Right renal pelvis (tissue), 4 donors: Measurements from ENCODE around the gene LRRC10. TPM values are rescaled to one million over a fixed set of nuclear protein-coding genes. Genes with fewer than 3 reads are reported as not detected.

Experiments
- DNase-seq, 4 donors: peaks; one replicate each; pipeline ENCODE4 v3.0.0-alpha.2; 2013; ENCODE audit warnings: low read depth in 4 of 4, low spot score in 3 of 4, missing footprints in 1 of 4
- polyA plus RNA-seq, 4 donors: library from polyadenylated mRNA; unstranded; fragments of 120-200 nt; gene quantifications; one replicate each; pipeline ENCODE4 v1.2.1, GENCODE V29; 2013; ENCODE audit not compliant: insufficient read length in 4 of 4

The LRRC10 gene, protein sequence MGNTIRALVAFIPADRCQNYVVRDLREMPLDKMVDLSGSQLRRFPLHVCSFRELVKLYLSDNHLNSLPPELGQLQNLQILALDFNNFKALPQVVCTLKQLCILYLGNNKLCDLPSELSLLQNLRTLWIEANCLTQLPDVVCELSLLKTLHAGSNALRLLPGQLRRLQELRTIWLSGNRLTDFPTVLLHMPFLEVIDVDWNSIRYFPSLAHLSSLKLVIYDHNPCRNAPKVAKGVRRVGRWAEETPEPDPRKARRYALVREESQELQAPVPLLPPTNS
- polyA plus RNA-seq: not detected

DNA sequence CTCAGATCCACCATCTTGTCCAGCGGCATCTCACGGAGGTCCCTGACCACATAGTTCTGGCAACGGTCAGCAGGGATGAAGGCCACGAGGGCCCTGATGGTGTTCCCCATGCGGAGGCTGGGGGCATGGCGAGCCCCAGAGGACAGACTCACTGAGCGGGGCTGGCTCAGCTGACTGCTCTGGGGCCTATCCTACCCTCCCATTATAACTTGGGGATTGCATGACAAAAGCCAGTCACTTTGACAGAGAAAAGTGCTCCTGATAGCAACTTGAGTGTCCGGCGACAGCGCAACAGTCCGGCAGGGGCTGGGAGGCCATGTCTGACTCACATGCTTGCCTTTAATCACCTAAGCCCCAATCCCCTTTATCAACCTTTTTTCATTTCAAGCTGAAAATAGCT, at the start of gene LRRC10:
TSS of gene LRRC10 (minus strand) at position 179 of the 400 bp plus-strand sequence. CDS start at position 110, 69 bp downstream.
- DNase-seq: no peak

DNA sequence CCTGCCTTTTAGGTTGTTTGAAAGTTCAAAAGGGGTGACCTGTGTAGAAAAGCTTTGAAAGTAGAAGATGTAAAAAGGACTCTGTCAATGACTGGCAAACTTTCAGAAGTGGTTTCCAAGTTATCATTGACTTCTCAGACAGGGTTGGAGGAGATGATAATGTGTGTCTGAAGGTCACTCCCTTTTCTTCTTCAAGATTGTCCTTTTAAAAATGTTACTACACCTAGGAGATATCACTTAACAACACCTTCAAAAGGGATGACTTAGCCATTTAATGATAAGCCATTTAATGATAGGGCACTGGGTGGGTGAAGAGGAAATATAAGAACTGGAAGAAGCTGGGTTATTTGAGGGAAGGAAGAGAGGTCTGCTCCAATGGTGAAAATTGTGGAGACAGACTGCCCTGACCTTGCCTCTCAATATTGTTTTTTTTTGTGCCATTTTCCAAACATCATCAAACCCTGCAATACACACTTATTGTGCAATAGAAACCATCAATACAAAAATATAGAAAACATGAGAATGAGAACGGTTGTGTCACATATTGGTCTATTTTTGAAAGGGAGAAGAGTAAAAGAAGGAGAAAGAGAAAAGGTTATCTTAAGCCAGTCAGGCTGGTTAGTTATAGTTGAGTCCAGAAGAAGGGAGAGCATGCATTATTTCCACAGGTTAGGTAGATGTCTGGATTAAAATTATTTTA, 49.6 kb upstream of the LRRC10 start:
- no peak for DNase-seq

DNA sequence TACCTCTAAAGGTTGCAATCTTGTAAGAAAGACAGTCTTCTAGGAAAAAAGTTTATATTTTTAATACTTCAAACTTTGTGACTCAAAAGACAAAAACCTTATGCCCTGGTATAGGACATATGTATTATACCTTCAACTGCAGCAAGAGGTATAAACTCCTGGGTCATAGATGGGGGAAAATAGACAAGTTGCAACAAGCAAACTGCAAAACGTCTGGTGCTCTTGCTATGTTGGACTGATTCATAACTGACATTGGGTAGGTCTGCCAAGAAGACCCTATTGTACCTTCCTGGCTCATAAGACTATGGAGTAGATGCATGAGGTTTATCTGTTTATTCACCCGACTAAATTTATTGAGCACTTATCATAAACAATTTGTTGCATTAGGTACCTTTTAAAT, 47.5 kb upstream of the LRRC10 start:
- DNase-seq: no peak

DNA sequence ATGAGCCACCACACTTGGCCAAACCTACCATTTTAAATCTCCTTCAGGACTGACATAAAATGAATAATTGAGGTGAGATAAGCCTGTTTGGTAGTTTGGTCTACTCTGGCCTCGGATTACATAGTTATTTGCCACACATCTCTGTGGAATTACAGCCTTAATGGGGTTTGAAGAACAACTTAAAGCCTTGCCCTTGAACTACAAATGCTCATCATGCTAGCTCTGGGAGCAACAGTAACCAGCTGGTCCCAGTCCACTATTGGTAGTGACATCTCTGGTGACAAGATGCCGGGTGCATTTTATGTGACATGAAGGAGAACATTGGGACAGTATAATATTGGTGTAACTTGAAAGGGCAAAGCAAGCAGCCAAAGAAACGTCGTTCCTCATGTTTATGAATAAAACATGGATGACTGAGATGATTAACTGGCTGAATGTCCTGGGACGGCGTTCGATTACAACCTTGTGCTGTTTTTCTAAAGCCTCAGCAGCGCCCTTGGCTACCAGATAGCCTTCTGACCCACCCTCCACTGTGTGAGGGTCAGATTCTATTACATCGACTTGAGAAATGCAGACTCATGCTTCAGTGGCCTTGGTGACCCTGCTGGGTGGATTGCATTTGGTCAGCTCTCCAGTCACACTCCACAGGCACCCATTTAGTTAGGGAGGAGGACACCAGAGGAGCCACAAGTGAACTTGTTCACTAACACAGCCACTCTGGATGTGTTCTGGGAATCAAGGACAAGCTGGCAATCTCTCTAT, 46.9 kb upstream of the LRRC10 start:
- DNase-seq: peak in 3 of 4 donors; percentile 28 to 59 (median 38)

DNA sequence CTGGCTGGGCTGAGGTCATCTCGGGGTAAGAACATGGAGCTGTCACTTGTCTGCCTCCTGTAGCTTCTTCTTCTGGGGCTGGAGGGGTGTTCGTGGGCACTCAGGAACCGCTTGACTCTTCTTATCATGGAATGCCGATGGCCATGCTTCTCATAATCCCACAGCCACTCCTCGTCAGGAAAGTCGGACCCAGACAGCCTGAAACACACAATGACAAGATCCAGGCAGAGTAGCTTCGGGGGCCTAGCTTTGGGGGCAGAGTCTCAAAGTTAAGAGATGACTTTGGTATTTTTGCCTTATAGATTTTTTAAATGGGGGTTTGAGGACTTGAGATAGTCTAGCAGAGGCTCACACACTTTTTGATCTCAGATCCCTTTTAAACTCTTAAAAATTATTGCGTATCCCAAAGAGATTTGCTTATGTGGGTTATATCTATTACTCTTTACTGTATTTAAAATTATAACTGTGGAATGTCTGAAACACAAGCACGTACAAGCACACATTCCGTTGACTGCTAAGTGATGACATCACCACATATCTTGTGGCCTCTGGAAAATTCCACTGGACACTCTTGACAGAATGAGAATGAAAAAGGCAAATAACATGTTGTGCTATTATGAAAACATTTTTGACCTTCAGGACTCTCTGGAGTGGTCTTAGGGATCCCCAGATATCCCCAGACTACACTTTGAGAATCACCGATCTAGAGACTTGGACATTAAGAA, 45.1 kb upstream of the LRRC10 start:
- no peak for DNase-seq

DNA sequence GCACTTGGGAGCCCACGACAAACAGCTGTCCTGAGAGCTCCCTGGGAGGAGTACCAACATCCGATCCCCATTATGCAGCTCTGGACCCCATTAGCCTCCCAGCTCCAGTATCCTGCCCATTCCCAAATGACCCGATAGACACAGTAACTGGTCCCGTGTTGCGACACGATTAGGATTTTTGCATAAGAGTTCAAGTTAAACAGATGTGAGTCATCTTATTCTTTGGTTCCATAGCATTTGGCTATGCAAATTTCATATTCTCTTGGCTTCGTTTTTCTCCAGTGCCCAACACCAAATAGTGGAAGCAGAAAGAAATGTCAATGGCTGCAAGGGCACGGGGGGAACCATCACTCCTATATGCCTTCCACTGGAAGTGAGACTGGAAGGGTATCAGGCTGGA, 43.0 kb upstream of the LRRC10 start:
- no peak for DNase-seq

DNA sequence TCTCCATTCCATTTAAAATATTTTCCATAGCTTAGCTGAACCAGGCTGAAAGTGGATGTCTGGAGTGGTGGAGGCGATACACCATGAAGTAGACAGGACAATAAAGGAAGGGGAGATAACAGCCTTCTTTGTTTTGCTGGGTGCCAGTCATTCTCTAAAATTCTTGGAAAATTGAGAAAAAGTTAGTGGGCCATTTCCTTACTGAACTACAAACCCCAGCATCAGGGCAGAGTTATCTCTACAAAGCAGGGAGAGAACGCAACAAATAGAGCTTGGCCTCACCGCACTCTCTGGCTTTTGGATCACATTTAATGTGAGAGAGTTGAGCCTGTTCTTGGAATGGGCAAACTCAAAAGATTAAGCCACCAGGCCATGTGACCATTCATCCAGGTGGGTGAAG, 41.2 kb upstream of the LRRC10 start:
- DNase-seq: no peak

DNA sequence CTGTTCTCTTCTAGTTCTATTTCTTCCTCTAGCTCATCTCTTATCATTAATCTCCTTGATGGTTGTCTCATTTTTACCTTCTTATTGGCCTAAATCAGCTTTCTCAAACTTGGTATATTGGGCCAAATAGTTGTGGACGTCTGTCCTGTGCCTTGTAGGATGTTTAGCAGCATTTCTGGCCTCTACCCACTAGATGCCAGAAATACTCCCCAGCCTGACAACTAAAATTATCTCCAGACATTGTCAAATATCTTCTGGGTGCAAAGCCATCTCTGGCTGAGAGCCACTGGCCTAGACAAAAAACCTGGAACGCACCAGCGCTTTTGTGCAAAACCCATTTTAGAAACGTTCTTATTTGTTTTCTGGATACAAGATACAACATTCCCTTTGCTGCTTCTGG, 38.8 kb upstream of the LRRC10 start:
- DNase-seq: no peak

DNA sequence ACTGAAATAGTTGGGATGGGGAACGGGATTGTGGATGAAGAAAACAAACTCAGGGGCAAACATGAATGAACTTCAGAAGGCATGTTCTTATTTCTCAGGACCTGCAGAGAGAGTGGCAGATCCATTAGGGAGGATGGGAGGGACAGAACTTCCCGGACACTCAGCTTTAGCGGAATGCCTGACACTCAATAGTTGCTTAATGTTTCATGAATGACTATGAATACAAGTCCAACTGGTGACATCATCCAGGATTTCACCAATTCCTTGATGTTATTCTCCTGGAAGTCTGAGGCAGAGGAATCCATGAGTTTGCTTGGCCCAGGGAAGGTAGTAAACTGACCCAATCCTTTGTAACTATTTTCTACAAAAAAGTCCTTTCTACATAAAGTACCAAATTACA, 37.8 kb upstream of the LRRC10 start:
- no peak for DNase-seq

DNA sequence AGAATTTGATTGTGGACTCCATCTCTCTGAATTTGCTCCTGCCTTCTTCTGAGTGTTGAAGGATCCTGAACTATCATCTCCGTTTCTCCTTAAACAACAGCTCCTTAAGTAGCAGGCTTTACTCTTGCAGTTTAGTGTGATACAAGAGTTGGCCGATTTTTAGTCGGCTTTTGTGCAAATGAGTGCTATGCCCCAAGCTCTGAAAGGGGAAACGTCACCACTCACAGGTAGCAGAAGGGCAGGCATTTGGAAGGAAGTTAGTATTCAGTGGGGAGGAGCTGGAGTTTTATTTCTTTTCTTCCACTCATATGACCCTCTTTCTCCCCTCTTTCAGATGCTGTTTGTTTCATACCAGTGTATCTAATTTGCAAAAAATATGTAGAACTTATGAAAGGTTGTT, 36.5 kb upstream of the LRRC10 start:
- no peak for DNase-seq

DNA sequence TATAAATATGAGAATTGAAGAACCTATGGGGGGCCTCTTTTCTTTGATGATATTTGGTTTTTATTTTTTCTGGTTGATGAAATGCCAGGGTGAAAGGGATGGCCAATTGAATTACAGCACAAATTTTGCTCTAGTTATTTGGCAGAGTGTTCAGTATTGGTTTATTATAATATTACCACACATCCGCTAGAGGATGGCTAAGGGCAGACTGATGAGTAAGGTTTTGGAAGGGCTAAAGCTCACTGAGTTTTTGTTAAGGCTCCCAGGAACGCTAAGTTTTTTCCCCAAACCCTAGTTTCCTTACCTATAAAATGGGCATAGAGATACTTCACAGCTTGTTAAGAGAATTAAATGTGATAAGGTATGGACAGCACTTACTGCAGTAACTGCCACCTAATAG, 34.3 kb upstream of the LRRC10 start:
- DNase-seq: no peak

DNA sequence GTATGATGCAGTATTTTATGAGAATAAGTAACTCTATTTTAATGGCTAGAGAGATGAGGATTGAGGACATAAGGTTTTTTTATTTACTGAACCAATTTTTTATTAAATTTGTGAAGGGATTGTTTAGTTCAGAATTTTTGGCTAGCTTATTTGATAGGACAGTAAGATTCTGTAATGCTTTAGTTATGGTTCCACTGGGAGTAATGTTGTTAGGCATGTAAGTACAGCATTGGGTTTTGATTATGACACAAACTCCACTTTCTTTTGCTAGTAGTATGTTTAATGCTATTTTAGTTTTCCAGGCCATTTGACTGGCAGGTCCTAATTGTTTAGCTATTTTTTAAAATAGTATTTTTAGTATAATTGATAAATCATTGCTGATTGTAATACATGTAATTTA, 33.8 kb upstream of the LRRC10 start:
- no peak for DNase-seq

DNA sequence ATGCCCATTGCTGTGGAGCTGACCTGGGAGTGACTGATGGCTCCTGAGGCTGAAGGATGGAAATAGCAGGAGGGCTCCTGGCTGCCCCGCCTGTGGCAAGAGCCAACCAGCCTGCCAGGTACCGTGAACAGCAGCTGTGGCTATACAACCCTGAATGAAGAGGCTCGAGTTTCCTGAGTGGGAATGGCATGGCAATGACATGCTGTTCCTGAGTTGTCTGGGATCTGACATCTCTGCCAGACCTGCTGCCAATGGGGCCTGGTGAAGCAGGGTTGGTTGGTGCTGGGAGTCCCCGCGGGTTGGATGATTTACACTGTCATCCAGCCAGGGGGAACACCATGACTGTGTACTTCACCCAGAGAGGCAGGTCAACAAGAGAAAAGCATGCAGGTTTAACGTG, 31.8 kb upstream of the LRRC10 start:
- DNase-seq: no peak

DNA sequence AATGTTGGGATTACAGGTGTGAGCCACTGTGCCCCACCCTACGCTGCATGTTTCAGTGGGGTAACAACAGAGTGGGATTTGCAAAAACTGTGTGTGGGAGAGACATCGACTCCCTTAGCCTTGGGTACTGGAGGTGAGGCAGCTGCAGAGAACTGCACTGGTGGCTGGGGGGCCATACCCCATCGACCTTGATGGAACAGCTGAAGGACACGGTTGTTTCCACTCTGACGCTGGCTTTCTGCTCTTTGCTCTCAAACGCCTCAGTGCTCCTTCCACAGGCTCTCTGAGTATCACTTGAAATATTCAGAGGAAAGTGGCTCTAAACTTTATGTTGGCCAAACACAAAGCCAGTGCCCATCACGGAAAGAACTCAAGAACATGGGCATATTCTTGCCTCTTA, 30.8 kb upstream of the LRRC10 start:
- DNase-seq: no peak

DNA sequence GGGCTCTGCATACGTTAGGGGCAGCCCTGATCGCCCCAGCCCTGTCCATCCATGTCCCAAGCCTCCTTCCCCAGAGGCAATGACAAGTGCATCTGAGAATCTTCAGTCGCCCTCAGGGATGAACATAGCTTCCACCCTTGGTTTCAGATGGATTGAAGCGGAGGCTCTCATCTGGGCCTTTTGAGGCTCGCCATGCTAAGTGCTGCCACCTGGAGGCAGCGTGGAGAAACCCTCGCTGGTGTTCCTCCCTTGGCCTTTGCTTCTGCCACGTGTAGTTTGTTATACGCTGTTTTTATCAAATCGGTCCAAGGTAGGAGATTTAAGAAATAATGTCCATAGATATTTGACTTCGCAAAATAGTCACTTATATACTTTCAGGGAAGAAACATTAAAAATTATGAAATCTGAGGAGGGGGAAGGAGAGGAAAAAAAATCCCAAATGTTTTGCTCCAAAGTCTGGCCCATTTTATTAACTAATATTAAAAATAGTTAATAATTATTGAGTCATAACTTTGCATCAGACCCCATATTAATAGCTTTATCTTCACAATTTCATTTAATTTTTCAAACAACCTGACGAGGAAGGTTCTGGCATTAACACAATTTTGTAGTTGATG, 28.8 kb upstream of the LRRC10 start:
- DNase-seq: peak; percentile 30 to 46 (median 41)

DNA sequence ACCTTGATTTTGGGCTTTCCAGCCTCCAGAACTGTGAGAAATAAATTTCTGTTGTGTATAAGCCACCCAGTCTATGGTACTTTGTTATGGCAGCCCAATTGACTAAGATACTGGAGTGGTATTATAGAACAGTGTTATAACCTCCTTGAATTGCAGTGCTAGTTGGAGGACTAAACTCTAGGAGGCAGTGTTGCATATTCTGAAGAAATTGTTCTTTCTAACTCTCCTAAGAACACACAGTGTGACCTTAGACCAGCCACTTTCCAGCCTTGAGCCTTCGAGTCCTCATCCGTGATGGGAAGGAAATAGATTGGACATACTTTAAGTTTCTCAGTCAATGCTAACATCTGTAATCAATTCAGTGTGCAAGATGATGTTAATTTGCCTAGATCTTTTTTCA, 22.4 kb upstream of the LRRC10 start:
- DNase-seq: no peak

DNA sequence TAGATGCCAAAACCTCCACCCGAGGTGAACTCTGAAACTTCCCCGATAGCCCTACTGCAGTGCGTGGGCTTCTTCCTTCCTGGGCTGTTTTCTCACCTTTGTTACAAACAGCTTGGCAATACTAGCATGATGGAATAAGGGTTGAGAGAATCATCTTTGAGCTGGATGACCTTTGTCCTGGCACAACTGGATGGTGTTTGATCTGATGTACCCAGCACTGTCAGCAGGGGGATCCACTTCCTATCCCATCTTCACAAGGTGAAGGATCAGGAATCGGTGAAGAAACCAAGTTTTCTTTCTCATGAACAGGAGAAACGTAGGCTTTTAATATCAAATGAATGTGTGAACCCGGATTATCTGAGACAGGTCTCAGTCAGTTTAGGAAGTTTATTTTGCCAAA, 19.5 kb upstream of the LRRC10 start:
- no peak for DNase-seq

DNA sequence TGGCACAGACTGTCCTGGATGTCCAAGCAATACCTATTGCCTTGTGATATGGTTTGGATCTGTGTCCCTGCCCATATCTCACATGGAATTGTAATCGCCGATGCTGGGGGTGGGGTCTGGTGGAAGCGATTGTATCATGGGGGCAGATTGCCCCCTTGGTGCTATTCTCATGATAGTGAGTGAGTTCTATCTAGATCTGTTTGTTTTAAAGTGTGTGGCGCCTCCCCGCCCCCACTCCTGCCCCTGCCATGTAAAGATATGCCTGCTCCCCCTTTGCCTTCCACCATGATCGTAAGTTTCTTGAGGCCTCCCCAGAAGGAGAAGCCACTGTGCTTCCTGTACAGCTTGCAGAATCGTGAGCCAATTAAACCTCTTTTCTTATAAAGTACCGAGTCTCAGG, 16.8 kb upstream of the LRRC10 start:
- no peak for DNase-seq

DNA sequence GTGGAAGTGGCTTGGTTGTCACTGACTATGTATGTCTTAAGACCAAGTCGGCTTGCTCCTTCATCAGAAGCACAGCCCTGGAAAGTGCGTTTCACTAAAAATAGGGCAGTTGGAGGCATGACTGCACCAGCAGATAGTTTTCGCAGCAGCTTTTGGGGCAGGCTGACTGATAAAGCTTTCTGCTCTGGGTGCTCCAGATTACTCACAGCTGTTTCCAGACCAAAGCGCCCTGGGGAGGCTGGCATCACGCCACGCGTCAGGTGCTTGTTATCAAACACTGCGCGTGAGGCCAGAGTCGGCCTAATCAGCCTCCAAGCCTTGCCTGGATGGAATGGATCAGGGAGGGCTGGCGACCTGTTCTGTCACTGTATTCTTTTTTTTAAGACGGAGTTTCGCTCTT, 13.3 kb upstream of the LRRC10 start:
- no peak for DNase-seq

DNA sequence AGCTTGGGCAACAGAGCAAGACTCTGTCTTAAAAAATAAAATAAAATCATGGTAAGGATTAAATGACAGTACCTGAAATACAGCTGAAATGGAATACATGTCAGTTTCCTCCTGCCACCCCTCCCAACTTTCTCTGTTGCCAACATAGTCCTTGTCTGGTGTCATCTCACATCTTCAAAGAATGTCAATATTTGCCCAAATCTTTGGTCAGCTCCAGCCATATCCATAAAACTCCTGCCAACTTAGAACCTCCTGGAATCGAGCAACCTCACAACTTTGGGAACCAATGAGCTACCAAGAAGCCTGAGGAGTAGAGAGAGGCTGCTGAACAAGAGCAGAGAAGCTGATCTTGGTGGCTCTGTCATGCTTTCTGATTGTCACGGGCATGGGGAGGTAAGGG, 10.8 kb upstream of the LRRC10 start:
- no peak for DNase-seq

DNA sequence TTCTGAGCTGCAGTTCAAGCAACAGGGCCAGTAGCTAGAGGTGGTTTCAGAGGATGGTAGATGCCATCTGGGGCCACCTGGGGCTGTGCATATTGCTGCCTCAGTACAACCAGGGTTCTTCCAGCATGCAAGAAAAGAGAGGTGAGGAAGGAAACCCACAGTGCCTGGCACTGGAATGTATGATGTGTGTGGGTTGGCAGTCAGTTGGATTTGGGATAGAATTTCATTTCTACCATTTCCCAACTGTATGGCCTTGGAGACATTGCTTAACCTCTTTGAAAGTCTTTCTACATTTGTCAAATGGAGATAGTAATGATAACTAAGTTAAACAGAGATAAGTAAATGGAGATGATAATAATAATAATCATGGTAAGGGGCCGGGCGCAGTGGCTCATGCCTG, 10.2 kb upstream of the LRRC10 start:
- DNase-seq: no peak
